Measurements from ENCODE around the gene TBC1D9B. TPM values are rescaled to one million over a fixed set of nuclear protein-coding genes. Genes with fewer than 3 reads are reported as not detected.

TBC1D9B gene
- total RNA-seq, 2 donors from 2014 or later = 89.3 to 136 TPM

DNA sequence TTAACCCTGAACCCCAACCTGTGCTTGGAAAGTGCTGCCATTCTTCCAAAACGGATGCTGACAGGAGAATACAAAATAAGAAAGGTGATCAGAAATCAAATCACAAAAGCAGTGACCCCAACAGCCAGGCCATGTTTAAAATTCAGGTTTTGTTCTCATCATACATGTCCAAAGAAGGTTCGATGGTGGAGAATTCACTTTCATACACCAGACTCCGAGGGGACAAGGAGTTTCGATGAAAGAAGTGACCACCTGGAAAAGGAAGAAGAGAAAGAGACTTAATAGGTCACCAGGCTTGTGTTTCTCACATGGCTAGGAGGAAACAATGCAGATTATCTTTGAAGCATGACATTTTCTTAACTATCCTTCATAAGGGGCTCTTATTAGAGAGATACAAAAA is 12.5 kb upstream of the TBC1D9B start:
- Histone ChIP-seq H3K4me1 (no peaks in the 10 kb centered on the region), H3K4me3 (no peak overlapping the region), H3K36me3 (no peaks in the 10 kb centered on the region), H3K27ac (no peak overlapping the region), H3K27me3 (no peaks in the 10 kb centered on the region), H3K9ac (ENCODE audit: low read depth in 2 of 2, low read length in 2 of 2) (no peak overlapping the region), H3K9me3 (no peaks in the 10 kb centered on the region)
- TF ChIP-seq, protein P1, sequence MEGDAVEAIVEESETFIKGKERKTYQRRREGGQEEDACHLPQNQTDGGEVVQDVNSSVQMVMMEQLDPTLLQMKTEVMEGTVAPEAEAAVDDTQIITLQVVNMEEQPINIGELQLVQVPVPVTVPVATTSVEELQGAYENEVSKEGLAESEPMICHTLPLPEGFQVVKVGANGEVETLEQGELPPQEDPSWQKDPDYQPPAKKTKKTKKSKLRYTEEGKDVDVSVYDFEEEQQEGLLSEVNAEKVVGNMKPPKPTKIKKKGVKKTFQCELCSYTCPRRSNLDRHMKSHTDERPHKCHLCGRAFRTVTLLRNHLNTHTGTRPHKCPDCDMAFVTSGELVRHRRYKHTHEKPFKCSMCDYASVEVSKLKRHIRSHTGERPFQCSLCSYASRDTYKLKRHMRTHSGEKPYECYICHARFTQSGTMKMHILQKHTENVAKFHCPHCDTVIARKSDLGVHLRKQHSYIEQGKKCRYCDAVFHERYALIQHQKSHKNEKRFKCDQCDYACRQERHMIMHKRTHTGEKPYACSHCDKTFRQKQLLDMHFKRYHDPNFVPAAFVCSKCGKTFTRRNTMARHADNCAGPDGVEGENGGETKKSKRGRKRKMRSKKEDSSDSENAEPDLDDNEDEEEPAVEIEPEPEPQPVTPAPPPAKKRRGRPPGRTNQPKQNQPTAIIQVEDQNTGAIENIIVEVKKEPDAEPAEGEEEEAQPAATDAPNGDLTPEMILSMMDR (IDR thresholded peaks at IDR 0.05) = no peak
- no peak for DNase-seq
- intact Hi-C loops (cut with DNase I) = no loop called here

DNA sequence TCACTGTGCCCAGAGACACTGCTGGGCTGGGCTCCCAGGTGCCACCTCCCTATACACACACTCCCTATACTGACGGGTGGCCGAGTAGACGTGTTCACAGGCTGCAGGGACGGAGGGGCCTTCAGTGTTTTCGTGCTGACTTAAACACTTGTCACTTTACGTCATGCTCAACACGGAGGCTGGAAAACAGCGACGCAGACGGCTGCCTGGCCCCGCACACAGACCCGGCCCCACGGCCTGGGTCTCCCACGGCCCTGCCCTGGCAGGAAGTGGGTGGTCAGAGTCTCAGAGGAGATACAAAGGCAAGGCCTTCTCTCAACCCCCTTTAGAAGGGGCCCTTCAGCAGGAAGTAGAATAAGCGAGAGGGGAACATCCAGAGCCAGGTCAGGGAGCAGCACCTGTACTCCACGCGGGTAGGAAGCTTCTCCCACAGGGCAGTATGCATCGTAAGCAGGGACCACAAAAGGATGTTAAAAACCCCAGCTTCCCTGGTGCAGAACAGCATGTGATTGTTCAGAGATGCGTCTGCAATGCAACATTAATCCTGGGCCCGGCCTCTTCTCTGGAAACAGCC is 11.9 kb upstream of the TBC1D9B start:
- DNase-seq = no peak
- Histone ChIP-seq H3K36me3 (no peaks in the 10 kb centered on the region), H3K4me1 (no peaks in the 10 kb centered on the region), H3K27ac (no peak overlapping the region), H3K9me3 (no peaks in the 10 kb centered on the region), H3K27me3 (no peaks in the 10 kb centered on the region), H3K4me3 (no peak overlapping the region), H3K9ac (ENCODE audit: low read depth in 2 of 2, low read length in 2 of 2) (no peak overlapping the region)
- TF ChIP-seq, protein P1 (IDR thresholded peaks at IDR 0.05) = no peak
- intact Hi-C loops (cut with DNase I) = loop anchor here (5.0 kb wide), 1 partner anchor 168 kb away; no protein-coding TSS in a partner anchor

DNA sequence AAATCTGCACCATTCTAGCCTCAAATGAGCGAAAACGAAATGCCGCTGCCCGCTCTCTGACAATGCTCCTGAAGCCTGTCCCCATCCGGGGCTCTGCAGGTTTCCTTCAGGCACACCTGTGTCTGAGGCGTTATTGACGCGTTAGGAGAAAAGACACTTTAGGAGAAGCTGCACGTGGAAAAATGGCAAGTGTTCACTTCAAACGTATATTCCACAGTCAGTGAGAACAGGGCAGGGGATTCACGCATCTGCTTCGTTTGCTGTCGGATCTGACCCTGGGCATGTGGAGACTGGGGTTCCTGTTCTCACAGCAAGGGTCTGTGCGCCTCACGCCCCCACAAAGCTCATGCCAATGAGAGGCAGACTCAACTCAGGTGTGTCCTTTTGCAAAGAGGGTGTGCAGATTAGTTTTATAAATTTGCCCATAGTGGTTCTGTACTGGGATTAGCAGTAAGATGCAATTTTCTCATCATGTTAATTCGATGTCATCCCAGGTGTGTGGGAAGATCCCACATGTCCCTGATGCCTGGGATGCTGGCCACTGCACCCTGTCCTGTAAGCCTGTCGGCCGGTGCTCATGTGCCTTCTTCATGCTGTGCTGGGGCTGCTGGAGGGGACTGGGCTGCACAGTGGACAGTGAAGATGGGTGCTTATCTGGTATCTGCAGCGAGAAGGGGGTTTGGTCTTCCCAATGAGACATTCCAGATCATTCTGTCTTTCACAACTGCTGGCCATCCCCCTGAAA is 11.2 kb upstream of the TBC1D9B start:
- no peak overlapping the region for H3K27ac ChIP-seq
- intact Hi-C loops (cut with DNase I) = loop anchor here (5.0 kb wide), 1 partner anchor 168 kb away; no protein-coding TSS in a partner anchor
- TF ChIP-seq, protein P1 (IDR thresholded peaks at IDR 0.05) = no peak
- no peaks in the 10 kb centered on the region for H3K9me3 ChIP-seq
- H3K9ac ChIP-seq (ENCODE audit: low read depth in 2 of 2, low read length in 2 of 2) = no peak overlapping the region
- no peaks in the 10 kb centered on the region for H3K27me3 ChIP-seq
- peaks cover under 1% of the 10 kb centered on the region for H3K4me1 ChIP-seq
- no peak for DNase-seq
- H3K4me3 ChIP-seq = no peak overlapping the region
- no peaks in the 10 kb centered on the region for H3K36me3 ChIP-seq

DNA sequence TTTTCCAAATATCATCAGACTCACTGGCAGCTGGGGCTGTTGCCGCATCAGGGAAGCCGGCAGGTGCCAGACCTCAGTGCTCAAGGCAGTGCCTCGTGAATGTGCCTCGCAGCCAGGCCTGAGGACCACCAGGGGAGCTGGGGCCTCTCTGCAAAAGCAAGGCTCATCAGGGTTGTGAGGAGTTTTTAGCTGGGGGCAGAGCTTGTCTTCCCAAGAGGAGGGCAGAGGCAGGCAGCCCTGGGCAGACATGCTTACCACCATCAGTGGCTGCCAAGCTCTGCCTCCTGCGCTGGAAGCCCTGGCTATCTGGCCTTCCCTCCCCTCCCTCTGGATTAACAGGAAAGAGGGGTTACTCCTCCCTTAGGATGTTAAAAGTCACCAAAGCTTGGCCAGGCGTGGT is 8.8 kb upstream of the TBC1D9B start:
- peaks cover 6% of the 10 kb centered on the region for H3K4me1 ChIP-seq
- H3K27me3 ChIP-seq = no peaks in the 10 kb centered on the region
- no peak overlapping the region for H3K27ac ChIP-seq
- no peaks in the 10 kb centered on the region for H3K9me3 ChIP-seq
- no peaks in the 10 kb centered on the region for H3K36me3 ChIP-seq
- TF ChIP-seq, protein P1 (IDR thresholded peaks at IDR 0.05) = no peak
- no peak overlapping the region for H3K4me3 ChIP-seq
- H3K9ac ChIP-seq (ENCODE audit: low read depth in 2 of 2, low read length in 2 of 2) = no peak overlapping the region
- DNase-seq = no peak
- intact Hi-C loops (cut with DNase I) = loop anchor here (5.0 kb wide), 1 partner anchor 171 kb away; no protein-coding TSS in a partner anchor

DNA sequence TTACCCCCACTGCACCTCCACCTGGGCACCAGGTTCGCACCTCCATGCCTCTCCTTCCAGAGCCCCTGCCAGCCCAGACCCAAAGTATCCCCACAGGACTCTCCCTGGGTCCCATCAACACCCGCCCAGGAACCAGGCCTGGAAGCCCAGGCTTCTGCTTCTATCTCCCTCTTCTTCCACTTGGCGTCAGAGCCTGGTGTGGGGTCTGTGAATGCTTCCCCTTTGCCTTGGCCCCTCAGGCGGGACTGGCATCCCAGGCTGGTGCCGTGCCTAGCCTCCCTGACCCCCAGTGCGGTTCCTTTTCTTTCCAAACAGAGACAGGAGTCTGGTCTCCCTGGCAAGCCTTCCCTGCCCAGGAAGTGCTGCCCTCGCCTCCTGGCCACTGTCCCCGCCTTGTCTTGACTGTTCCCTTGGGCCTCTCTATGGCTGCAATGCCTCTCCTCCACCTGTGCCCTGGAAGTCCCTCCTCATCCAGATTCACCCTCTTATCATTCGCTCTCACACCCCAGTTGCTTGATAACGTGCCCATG is 7.8 kb upstream of the TBC1D9B start:
- Histone ChIP-seq H3K4me3 (no peak overlapping the region), H3K27me3 (no peaks in the 10 kb centered on the region), H3K27ac (no peak overlapping the region), H3K9ac (ENCODE audit: low read depth in 2 of 2, low read length in 2 of 2) (no peak overlapping the region), H3K9me3 (no peaks in the 10 kb centered on the region), H3K36me3 (no peaks in the 10 kb centered on the region), H3K4me1 (peaks cover 6% of the 10 kb centered on the region)
- TF ChIP-seq, protein P1 (IDR thresholded peaks at IDR 0.05) = no peak
- intact Hi-C loops (cut with DNase I) = loop anchor here (5.0 kb wide), 1 partner anchor 172 kb away; no protein-coding TSS in a partner anchor
- DNase-seq = no peak
